ENCODE data around the gene IGF2R. TPM values are rescaled to one million over a fixed set of nuclear protein-coding genes. Genes with fewer than 3 reads are reported as not detected.
"Not testable (repeated sequence)": the region's sequence is repeated elsewhere in the genome, so short reads cannot be mapped to it uniquely, and the experiment has no call there.

The IGF2R gene
- total and polyA plus RNA-seq, 8 donors = 2.0 to 70.5 (median 31.5) TPM

DNA sequence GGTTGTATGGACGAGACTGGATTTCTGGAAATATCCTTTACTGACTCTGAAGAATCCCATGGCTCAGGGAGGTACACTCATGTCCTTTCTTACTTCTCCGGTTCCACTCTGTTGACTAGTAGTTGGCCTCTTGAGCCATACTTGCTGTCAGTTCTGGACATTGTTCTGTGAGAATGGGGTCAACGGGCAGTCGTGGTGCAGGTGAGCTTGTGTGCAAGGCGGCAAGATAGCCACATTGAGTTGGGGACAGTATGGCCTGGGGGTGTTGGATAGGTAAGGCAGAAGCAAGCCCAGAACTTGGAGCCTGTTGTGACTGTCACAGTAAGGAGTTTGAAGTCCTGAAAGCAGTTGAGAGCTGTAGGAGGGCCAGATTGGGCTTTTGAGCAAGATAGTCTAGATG, 139.2 kb downstream of the IGF2R start:
- WGBS, 5 donors = 95 to 98% (median 97%) methylated on average over 5 of the region's 5 CpGs
- no peaks in the 10 kb centered on the region for H3K9me3 ChIP-seq
- H3K4me1 ChIP-seq = no peaks in the 10 kb centered on the region
- H3K27me3 ChIP-seq = no peaks in the 10 kb centered on the region
- intact Hi-C loops (cut with DNase I; ENCODE audit: low total_unique reads) = no loop called here
- no peak for DNase-seq
- H3K4me3 ChIP-seq = no peak overlapping the region
- TF ChIP-seq POLR2A (IDR thresholded peaks at IDR 0.05) (no peak), EP300 (IDR thresholded peaks at IDR 0.05) (no peak), POLR2AphosphoS5 (IDR thresholded peaks at IDR 0.05) (no peak)
- TF ChIP-seq, protein P1, sequence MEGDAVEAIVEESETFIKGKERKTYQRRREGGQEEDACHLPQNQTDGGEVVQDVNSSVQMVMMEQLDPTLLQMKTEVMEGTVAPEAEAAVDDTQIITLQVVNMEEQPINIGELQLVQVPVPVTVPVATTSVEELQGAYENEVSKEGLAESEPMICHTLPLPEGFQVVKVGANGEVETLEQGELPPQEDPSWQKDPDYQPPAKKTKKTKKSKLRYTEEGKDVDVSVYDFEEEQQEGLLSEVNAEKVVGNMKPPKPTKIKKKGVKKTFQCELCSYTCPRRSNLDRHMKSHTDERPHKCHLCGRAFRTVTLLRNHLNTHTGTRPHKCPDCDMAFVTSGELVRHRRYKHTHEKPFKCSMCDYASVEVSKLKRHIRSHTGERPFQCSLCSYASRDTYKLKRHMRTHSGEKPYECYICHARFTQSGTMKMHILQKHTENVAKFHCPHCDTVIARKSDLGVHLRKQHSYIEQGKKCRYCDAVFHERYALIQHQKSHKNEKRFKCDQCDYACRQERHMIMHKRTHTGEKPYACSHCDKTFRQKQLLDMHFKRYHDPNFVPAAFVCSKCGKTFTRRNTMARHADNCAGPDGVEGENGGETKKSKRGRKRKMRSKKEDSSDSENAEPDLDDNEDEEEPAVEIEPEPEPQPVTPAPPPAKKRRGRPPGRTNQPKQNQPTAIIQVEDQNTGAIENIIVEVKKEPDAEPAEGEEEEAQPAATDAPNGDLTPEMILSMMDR (IDR thresholded peaks at IDR 0.05) = no peak
- H3K27ac ChIP-seq = no peak overlapping the region
- peaks cover 21 to 60% (median 50%) of the 10 kb centered on the region in 4 donors for H3K36me3 ChIP-seq

- Histone ChIP-seq H3K27ac (no peak overlapping the region), H3K4me3 (no peak overlapping the region), H3K4me1 (no peaks in the 10 kb centered on the region), H3K9me3 (no peaks in the 10 kb centered on the region), H3K36me3 (peaks cover under 1 to 38% (median 30%) of the 10 kb centered on the region in 4 donors), H3K27me3 (no peaks in the 10 kb centered on the region)
- intact Hi-C loops (cut with DNase I; ENCODE audit: low total_unique reads) = no loop called here
- TF ChIP-seq, protein P1 (IDR thresholded peaks at IDR 0.05) = no peak
- TF ChIP-seq POLR2AphosphoS5 (IDR thresholded peaks at IDR 0.05) = no peak
- no peak for TF ChIP-seq POLR2A (IDR thresholded peaks at IDR 0.05)
- no peak for TF ChIP-seq EP300 (IDR thresholded peaks at IDR 0.05)
- DNase-seq = no peak
These were observed 141.8 kb downstream of the IGF2R start for GRCh38 chr6:160110586-160111123.

DNA sequence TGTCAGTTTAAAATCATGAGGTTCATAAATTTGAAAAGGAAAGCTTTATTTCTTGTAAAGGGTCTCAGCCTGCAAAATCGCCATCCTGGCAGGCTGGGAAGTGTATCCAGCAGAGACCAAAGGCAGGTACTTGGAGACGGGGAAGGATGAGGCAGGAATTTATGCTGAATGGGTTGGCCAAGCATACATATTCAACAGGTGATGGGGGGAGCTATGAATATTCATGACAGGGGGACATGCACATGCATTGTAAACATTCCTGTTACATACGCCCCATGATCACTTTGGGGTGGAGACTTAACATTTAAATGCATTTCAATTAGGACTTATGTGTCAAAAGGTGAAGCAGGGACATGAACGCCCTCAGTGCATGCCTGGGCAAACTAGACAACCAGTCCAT, 142.9 kb downstream of the IGF2R start:
- no peak for DNase-seq
- TF ChIP-seq EP300 (IDR thresholded peaks at IDR 0.05) = no peak
- TF ChIP-seq, protein P1 (IDR thresholded peaks at IDR 0.05) = no peak
- no peak for TF ChIP-seq POLR2AphosphoS5 (IDR thresholded peaks at IDR 0.05)
- TF ChIP-seq POLR2A (IDR thresholded peaks at IDR 0.05) = no peak
- peaks cover 0 to 27% (median 24%) of the 10 kb centered on the region in 4 donors for H3K36me3 ChIP-seq
- H3K9me3 ChIP-seq = no peaks in the 10 kb centered on the region
- 81 to 92% (median 87%) methylated on average over 4 of the region's 4 CpGs for WGBS, 5 donors
- no peaks in the 10 kb centered on the region for H3K4me1 ChIP-seq
- H3K27me3 ChIP-seq = no peaks in the 10 kb centered on the region
- no peak overlapping the region for H3K4me3 ChIP-seq
- H3K27ac ChIP-seq = no peak overlapping the region
- intact Hi-C loops (cut with DNase I; ENCODE audit: low total_unique reads) = no loop called here

DNA sequence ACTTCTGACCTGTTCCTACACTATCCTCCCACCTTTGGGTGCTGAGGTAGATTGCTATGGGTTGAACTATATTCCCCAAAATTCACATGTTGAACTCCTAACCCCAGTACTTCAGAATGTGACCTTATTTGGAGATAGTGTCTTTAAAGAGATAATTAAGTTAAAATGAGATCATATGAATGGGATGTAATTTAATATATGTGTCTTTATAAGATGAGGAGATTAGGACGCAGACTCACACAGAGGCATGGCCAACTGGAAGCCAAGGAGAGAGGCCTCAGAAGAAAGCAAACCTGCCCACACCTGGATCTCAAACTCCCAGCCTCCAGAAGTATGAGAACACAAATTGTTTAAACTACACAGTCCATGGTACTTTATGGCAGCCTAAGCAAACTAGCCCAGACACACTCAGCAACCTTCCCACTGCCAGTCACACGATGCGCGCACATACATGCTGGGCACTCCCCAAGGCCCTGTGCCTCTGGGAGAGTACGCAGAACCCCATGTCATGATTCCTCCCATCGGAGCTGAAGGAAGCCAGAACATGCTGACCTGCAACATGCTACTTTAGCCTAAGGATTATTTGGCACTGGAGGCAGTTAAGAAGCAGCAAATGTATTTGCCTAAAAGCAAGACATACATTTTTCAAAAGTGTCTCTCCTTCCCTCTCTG, 143.9 kb downstream of the IGF2R start:
- WGBS, 5 donors = 89 to 97% (median 93%) methylated on average over 6 of the region's 6 CpGs
- TF ChIP-seq EP300 (IDR thresholded peaks at IDR 0.05) (no peak), POLR2A (IDR thresholded peaks at IDR 0.05) (no peak), POLR2AphosphoS5 (IDR thresholded peaks at IDR 0.05) (no peak)
- TF ChIP-seq, protein P1 (IDR thresholded peaks at IDR 0.05) = no peak
- no peaks in the 10 kb centered on the region for H3K9me3 ChIP-seq
- no peaks in the 10 kb centered on the region for H3K27me3 ChIP-seq
- intact Hi-C loops (cut with DNase I; ENCODE audit: low total_unique reads) = no loop called here
- peaks cover 0 to 28% (median 24%) of the 10 kb centered on the region in 4 donors for H3K36me3 ChIP-seq
- no peak overlapping the region for H3K27ac ChIP-seq
- no peaks in the 10 kb centered on the region for H3K4me1 ChIP-seq
- no peak overlapping the region for H3K4me3 ChIP-seq
- peak in 1 of 2 donors; percentile 23 for DNase-seq

DNA sequence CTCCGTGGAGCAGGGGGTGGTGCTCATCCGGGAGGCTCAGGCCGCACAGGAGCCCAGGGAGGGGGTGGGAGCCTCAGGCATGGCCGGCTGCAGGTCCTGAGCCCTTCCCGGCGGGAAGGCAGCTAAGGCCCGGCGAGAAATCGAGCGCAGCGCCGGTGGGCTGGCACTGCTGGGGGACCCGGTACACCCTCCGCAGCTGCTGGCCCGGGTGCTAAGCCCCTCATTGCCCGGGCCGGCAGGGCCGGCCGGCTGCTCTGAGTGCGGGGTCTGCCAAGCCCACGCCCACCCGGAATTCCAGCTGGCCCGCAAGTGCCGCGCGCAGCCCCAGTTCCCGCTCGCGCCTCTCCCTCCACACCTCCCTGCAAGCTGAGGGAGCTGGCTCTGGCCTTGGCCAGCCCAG, 145.7 kb downstream of the IGF2R start:
- 90 to 100% (median 97%) methylated on average over 3 to 29 of the region's 29 CpGs for whole genome bisulfite sequencing, 5 donors

More for the DNA sequence above, 145.7 kb downstream of the IGF2R start:
- H3K9me3 ChIP-seq; H3K27ac ChIP-seq; H3K4me3 ChIP-seq; H3K27me3 ChIP-seq; intact Hi-C loops (cut with DNase I; ENCODE audit: low total_unique reads); H3K4me1 ChIP-seq; DNase-seq: not testable (repeated sequence)
- H3K36me3 ChIP-seq = peaks cover 0 to 30% (median 23%) of the 10 kb centered on the region in 4 donors

All from stomach (tissue), 9 donors.